Caco-2 (cell line): ENCODE data around the gene UMAD1. TPM values are rescaled to one million over a fixed set of nuclear protein-coding genes. Genes with fewer than 3 reads are reported as not detected.

Source experiments
- BruUV-seq: library from RNA; stranded (reverse); fragments of 400-500 nt; replicated peaks from 2 replicates; lab custom pipeline; 2021; lab: Mats Ljungman, UMichigan
- CTCF ChIA-PET: fragments of 300-600 bp; sonication (Branson Sonifier 250); formaldehyde crosslinking; loops from one replicate; lab custom pipeline; 2022; ENCODE audit warnings: antibody characterized with exemption; lab: Charles Lee
- POLR2A ChIA-PET: fragments of 300-600 bp; sonication (Branson Sonifier 250); formaldehyde crosslinking; loops from one replicate; lab custom pipeline; 2022; ENCODE audit warnings: antibody characterized with exemption; lab: Charles Lee
- DNase-seq, 2 experiments: peaks; one replicate each; pipeline versions ENCODE4 v3.0.0 to v3.0.0-alpha.2; 2020 to 2022
- H3K27me3 ChIP-seq: replicated peaks from 2 replicates; pipeline ENCODE4 v1.6.0; 2011; ENCODE audit warnings: low read length; ENCODE audit not compliant: control insufficient read depth, insufficient read depth
- H3K36me3 ChIP-seq: 2 replicates; pipeline ENCODE4 v1.5.1; 2011; ENCODE audit warnings: low read length; ENCODE audit not compliant: control insufficient read depth, insufficient read depth
- H3K4me1 ChIP-seq: fragments of 250-450 bp; sonication (Bioruptor Pico); 2 replicates; pipeline ENCODE4 v1.5.1; 2020; ENCODE audit warnings: mild to moderate bottlenecking
- H3K4me3 ChIP-seq: 2 replicates; pipeline ENCODE4 v1.5.1; 2011; ENCODE audit warnings: low read depth, mild to moderate bottlenecking, control low read depth, low read length
- H3K9me3 ChIP-seq: fragments of 250-450 bp; sonication (Bioruptor Pico); 2 replicates; pipeline ENCODE4 v1.5.1; 2020; ENCODE audit warnings: mild to moderate bottlenecking, moderate library complexity
- H3K27ac Mint-ChIP-seq: one replicate; pipeline ENCODE4 v1.8.0; 2022; ENCODE audit warnings: mixed read lengths; ENCODE audit not compliant: unreplicated experiment
- H3K27me3 Mint-ChIP-seq: one replicate; pipeline ENCODE4 v1.8.0; 2022; ENCODE audit warnings: mixed read lengths; ENCODE audit not compliant: insufficient read depth, unreplicated experiment
- H3K36me3 Mint-ChIP-seq: one replicate; pipeline ENCODE4 v1.8.0; 2022; ENCODE audit warnings: mild to moderate bottlenecking, mixed read lengths; ENCODE audit not compliant: insufficient read depth, unreplicated experiment
- H3K4me1 Mint-ChIP-seq: one replicate; pipeline ENCODE4 v1.8.0; 2022; ENCODE audit warnings: low read depth, mixed read lengths; ENCODE audit not compliant: unreplicated experiment
- H3K4me3 Mint-ChIP-seq: one replicate; pipeline ENCODE4 v1.8.0; 2022; ENCODE audit warnings: mild to moderate bottlenecking, moderate library complexity, mixed read lengths; ENCODE audit not compliant: unreplicated experiment
- H3K9me3 Mint-ChIP-seq: one replicate; pipeline ENCODE4 v1.8.0; 2022; ENCODE audit warnings: mixed read lengths; ENCODE audit not compliant: unreplicated experiment
- intact Hi-C: fragments of 100-400 bp; cut with micrococcal nuclease; formaldehyde crosslinking; loops from one replicate; pipeline ENCODE4 v1.10.0; 2022; ENCODE audit not compliant: unreplicated experiment
- total RNA-seq: library from RNA; stranded (reverse); gene quantifications from 2 replicates; pipeline ENCODE4 v1.2.3, GENCODE V29; 2022
- TF ChIP-seq, protein P1 (sequence below), 2 experiments: fragments of 200-600 bp in 1 of 2; IDR thresholded peaks; 1 replicate in 1 of 2; 2 replicates in 1 of 2; pipeline versions ENCODE4 v1.5.1 to v1.8.0; 2011 to 2022; ENCODE audit warnings: antibody characterized with exemption in 1 of 2, control low read depth in 1 of 2, inconsistent platforms in 1 of 2, low read depth in 1 of 2, low read length in 1 of 2, mild to moderate bottlenecking in 1 of 2, moderate library complexity in 1 of 2; ENCODE audit not compliant: insufficient read depth in 1 of 2, severe bottlenecking in 1 of 2, unreplicated experiment in 1 of 2

Gene UMAD1
- total RNA-seq, 1 experiment from 2014 or later: 20.0 TPM

GRCh38 chr7:7793249-7793648 is 152.7 kb downstream of the UMAD1 start:
- H3K4me3 ChIP-seq: no peak overlapping the region
- Mint-ChIP-seq H3K27ac (no peak overlapping the region), H3K9me3 (peaks cover 11% of the 10 kb centered on the region), H3K27me3 (no peaks in the 10 kb centered on the region), H3K36me3 (peaks cover 20% of the 10 kb centered on the region), H3K4me1 (peaks cover 21% of the 10 kb centered on the region), H3K4me3 (no peak overlapping the region)
- no peaks in the 10 kb centered on the region; the same call in 1 of the 2 replicates for H3K9me3 ChIP-seq
- intact Hi-C loops: no loop called here
- TF ChIP-seq, protein P1, sequence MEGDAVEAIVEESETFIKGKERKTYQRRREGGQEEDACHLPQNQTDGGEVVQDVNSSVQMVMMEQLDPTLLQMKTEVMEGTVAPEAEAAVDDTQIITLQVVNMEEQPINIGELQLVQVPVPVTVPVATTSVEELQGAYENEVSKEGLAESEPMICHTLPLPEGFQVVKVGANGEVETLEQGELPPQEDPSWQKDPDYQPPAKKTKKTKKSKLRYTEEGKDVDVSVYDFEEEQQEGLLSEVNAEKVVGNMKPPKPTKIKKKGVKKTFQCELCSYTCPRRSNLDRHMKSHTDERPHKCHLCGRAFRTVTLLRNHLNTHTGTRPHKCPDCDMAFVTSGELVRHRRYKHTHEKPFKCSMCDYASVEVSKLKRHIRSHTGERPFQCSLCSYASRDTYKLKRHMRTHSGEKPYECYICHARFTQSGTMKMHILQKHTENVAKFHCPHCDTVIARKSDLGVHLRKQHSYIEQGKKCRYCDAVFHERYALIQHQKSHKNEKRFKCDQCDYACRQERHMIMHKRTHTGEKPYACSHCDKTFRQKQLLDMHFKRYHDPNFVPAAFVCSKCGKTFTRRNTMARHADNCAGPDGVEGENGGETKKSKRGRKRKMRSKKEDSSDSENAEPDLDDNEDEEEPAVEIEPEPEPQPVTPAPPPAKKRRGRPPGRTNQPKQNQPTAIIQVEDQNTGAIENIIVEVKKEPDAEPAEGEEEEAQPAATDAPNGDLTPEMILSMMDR (IDR thresholded peaks at IDR 0.05; ENCODE audit: insufficient read depth in 1 of 2, low read depth in 1 of 2, low read length in 1 of 2, severe bottlenecking in 1 of 2, unreplicated experiment in 1 of 2): no peak
- BruUV-seq: no TSS peak
- no peaks in the 10 kb centered on the region for H3K27me3 ChIP-seq
- POLR2A ChIA-PET: no interaction called here
- peaks cover 2% of the 10 kb centered on the region; the same call in 1 of the 2 replicates for H3K36me3 ChIP-seq
- H3K4me1 ChIP-seq: peaks cover 23% of the 10 kb centered on the region
- DNase-seq: no peak
- CTCF ChIA-PET: no interaction called here

- Mint-ChIP-seq H3K36me3 (peaks cover 22% of the 10 kb centered on the region), H3K9me3 (peaks cover 11% of the 10 kb centered on the region), H3K4me3 (no peak overlapping the region), H3K27ac (no peak overlapping the region), H3K27me3 (no peaks in the 10 kb centered on the region), H3K4me1 (peaks cover 21% of the 10 kb centered on the region)
- H3K27me3 ChIP-seq: no peaks in the 10 kb centered on the region
- H3K4me1 ChIP-seq: peaks cover 28% of the 10 kb centered on the region
- no TSS peak for BruUV-seq
- intact Hi-C loops: no loop called here
- H3K36me3 ChIP-seq: peaks cover 2% of the 10 kb centered on the region; the same call in 1 of the 2 replicates
- CTCF ChIA-PET: no interaction called here
- H3K4me3 ChIP-seq: no peak overlapping the region
- POLR2A ChIA-PET: no interaction called here
- no peak for DNase-seq
- TF ChIP-seq, protein P1 (IDR thresholded peaks at IDR 0.05; ENCODE audit: insufficient read depth in 1 of 2, low read depth in 1 of 2, low read length in 1 of 2, severe bottlenecking in 1 of 2, unreplicated experiment in 1 of 2): no peak
- H3K9me3 ChIP-seq: no peaks in the 10 kb centered on the region; the same call in 1 of the 2 replicates
These were observed 153.4 kb downstream of the UMAD1 start for GRCh38 chr7:7793921-7794320.

DNA sequence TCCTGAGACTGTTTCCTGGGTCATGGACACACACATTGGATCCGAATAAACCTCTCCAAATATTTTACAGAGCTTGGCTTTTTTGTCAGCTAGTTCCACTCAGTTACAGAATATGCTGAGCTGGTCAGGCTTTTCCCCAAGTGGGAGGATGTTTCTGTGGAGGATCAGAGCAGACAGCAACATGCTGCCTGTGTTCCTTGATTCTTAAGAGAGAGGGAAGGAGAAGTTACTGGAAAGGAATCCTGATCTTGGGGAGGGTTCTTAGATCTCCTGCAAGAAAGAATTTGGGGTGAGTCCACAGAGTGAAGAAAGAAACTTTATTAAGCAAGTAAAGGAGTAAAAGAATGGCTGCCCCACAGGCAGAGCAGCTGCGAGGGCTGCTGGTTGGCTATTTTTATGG is 154.7 kb downstream of the UMAD1 start:
- Histone ChIP-seq H3K9me3 (no peaks in the 10 kb centered on the region; the same call in 1 of the 2 replicates), H3K4me3 (no peak overlapping the region), H3K36me3 (peaks cover 2% of the 10 kb centered on the region; the same call in 1 of the 2 replicates), H3K4me1 (peaks cover 37% of the 10 kb centered on the region), H3K27me3 (no peaks in the 10 kb centered on the region)
- H3K9me3 Mint-ChIP-seq: peaks cover 11% of the 10 kb centered on the region
- H3K27me3 Mint-ChIP-seq: no peaks in the 10 kb centered on the region
- no TSS peak for BruUV-seq
- ChIA-PET POLR2A (no interaction called here), CTCF (no interaction called here)
- no peak for DNase-seq
- peaks cover 27% of the 10 kb centered on the region for H3K4me1 Mint-ChIP-seq
- intact Hi-C loops: loop anchor here (5.0 kb wide), 1 partner anchor 67 kb away; no protein-coding TSS in a partner anchor
- peak overlapping the region; percentile 91 for H3K27ac Mint-ChIP-seq
- peak overlapping the region; percentile 38 for H3K4me3 Mint-ChIP-seq
- TF ChIP-seq, protein P1 (IDR thresholded peaks at IDR 0.05; ENCODE audit: insufficient read depth in 1 of 2, low read depth in 1 of 2, low read length in 1 of 2, severe bottlenecking in 1 of 2, unreplicated experiment in 1 of 2): no peak
- H3K36me3 Mint-ChIP-seq: peaks cover 22% of the 10 kb centered on the region
